ENCODE measurements around the gene CMTM2.

- TF ChIP-seq EZH2 (IDR thresholded peaks at IDR 0.05; ENCODE audit: insufficient read depth, poor library complexity, severe bottlenecking): no peak
- no peak for TF ChIP-seq EZH2phosphoT487 (IDR thresholded peaks at IDR 0.05; ENCODE audit: insufficient read depth, low read depth)
These were observed 10.9 kb upstream of the CMTM2 start for GRCh38 chr16:66568355-66568754.

Data from GM23248 (cell line).